ENCODE data around the gene SRPK2. TPM values are rescaled to one million over a fixed set of nuclear protein-coding genes. Genes with fewer than 3 reads are reported as not detected.
"Not testable (repeated sequence)": the region's sequence is repeated elsewhere in the genome, so short reads cannot be mapped to it uniquely, and the experiment has no call there.

The SRPK2 gene
- total RNA-seq, 4 donors from 2014 or later: 61.7 to 89.1 (median 78.4) TPM

DNA sequence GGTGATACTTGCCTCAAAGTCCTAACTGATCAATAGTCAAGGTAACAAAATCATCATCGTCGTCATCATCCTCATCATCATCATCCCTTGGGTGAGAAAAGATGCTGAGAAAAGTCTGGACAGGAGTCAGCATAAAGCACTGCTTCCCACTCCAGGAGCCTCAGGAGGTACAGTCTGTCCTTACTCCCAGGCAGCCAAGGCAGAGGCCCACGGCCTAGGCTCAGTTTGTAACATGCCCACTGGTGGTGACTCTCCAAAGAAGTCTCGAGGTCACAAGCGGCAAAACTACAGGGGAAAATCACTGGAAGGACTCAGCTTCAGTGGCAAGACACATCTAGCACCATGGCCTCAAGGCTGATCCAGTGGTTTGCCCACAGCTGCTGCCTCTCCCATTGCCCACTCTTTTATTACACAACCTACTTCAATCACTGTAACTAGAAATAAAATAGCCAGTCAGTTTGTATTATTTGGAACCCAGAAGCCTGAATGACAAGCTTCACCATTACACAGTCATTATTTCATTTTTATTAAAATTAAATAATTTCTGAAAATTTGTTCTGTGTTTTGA is 150.4 kb downstream of the SRPK2 start:
- no peak overlapping the region for H3K27ac ChIP-seq
- no peak overlapping the region for H3K4me3 ChIP-seq
- H3K4me1 ChIP-seq: peaks cover 27% of the 10 kb centered on the region
- no peak for DNase-seq (ENCODE audit: low spot score in 2 of 2)
- no peaks in the 10 kb centered on the region for H3K9me3 ChIP-seq
- no peaks in the 10 kb centered on the region for H3K36me3 ChIP-seq
- TF ChIP-seq EP300 (IDR thresholded peaks at IDR 0.05) (no peak), POLR2AphosphoS5 (IDR thresholded peaks at IDR 0.05) (no peak), POLR2A (IDR thresholded peaks at IDR 0.05) (no peak)
- TF ChIP-seq, protein P1, sequence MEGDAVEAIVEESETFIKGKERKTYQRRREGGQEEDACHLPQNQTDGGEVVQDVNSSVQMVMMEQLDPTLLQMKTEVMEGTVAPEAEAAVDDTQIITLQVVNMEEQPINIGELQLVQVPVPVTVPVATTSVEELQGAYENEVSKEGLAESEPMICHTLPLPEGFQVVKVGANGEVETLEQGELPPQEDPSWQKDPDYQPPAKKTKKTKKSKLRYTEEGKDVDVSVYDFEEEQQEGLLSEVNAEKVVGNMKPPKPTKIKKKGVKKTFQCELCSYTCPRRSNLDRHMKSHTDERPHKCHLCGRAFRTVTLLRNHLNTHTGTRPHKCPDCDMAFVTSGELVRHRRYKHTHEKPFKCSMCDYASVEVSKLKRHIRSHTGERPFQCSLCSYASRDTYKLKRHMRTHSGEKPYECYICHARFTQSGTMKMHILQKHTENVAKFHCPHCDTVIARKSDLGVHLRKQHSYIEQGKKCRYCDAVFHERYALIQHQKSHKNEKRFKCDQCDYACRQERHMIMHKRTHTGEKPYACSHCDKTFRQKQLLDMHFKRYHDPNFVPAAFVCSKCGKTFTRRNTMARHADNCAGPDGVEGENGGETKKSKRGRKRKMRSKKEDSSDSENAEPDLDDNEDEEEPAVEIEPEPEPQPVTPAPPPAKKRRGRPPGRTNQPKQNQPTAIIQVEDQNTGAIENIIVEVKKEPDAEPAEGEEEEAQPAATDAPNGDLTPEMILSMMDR (IDR thresholded peaks at IDR 0.05): no peak
- no peaks in the 10 kb centered on the region for H3K27me3 ChIP-seq
- 86% methylated on average over 5 of the region's 5 CpGs for WGBS

DNA sequence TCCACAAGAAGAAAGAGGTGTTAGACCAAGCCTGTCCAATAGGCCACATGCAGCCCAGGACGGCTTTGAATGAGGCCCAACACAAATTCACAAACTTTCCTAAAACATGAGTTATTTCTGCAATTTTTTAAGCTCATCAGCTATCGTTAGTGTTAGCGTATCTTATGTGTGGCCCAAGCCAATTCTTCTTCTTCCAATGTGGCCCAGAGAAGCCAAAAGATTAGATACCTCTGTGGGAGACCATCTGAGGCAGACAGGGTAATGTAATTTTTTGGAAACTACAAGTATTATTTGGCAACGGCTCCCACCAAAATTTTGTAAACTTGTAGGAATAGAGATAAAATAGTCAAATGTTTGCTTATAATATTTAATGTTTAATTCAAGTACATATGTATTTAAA is 153.8 kb downstream of the SRPK2 start:
- Histone ChIP-seq H3K4me3 (no peak overlapping the region), H3K27me3 (no peaks in the 10 kb centered on the region), H3K27ac (no peak overlapping the region), H3K4me1 (peaks cover 27% of the 10 kb centered on the region), H3K36me3 (no peaks in the 10 kb centered on the region), H3K9me3 (no peaks in the 10 kb centered on the region)
- WGBS: 94% methylated on average over 4 of the region's 4 CpGs
- DNase-seq (ENCODE audit: low spot score in 2 of 2): no peak
- TF ChIP-seq POLR2A (IDR thresholded peaks at IDR 0.05): no peak
- no peak for TF ChIP-seq EP300 (IDR thresholded peaks at IDR 0.05)
- TF ChIP-seq, protein P1 (IDR thresholded peaks at IDR 0.05): no peak
- TF ChIP-seq POLR2AphosphoS5 (IDR thresholded peaks at IDR 0.05): no peak

- H3K4me1 ChIP-seq: peaks cover 16% of the 10 kb centered on the region
- DNase-seq (ENCODE audit: low spot score in 2 of 2); H3K27ac ChIP-seq; H3K9me3 ChIP-seq; H3K36me3 ChIP-seq; H3K4me3 ChIP-seq; H3K27me3 ChIP-seq: not testable (repeated sequence)
- 87% methylated on average over 6 of the region's 6 CpGs for WGBS
These were observed 155.9 kb downstream of the SRPK2 start for GRCh38 chr7:105232829-105233291.

GRCh38 chr7:105230486-105230885 is 158.2 kb downstream of the SRPK2 start:
- no peaks in the 10 kb centered on the region for H3K27me3 ChIP-seq
- H3K9me3 ChIP-seq: no peaks in the 10 kb centered on the region
- TF ChIP-seq EP300 (IDR thresholded peaks at IDR 0.05): no peak
- TF ChIP-seq POLR2AphosphoS5 (IDR thresholded peaks at IDR 0.05): no peak
- no peak for TF ChIP-seq POLR2A (IDR thresholded peaks at IDR 0.05)
- no peak for DNase-seq (ENCODE audit: low spot score in 2 of 2)
- peak overlapping the region; percentile 73 for H3K27ac ChIP-seq
- no peak overlapping the region for H3K4me3 ChIP-seq
- no peaks in the 10 kb centered on the region for H3K4me1 ChIP-seq
- peaks cover 2% of the 10 kb centered on the region for H3K36me3 ChIP-seq
- 49% methylated on average over 3 of the region's 3 CpGs for WGBS

- DNase-seq (ENCODE audit: low spot score in 2 of 2): no peak
- Histone ChIP-seq H3K36me3 (peaks cover 2% of the 10 kb centered on the region), H3K4me1 (peaks cover 5% of the 10 kb centered on the region), H3K27me3 (no peaks in the 10 kb centered on the region), H3K4me3 (no peak overlapping the region), H3K27ac (peak overlapping the region; percentile 73), H3K9me3 (no peaks in the 10 kb centered on the region)
- TF ChIP-seq POLR2A (IDR thresholded peaks at IDR 0.05): no peak
- no peak for TF ChIP-seq EP300 (IDR thresholded peaks at IDR 0.05)
- no peak for TF ChIP-seq POLR2AphosphoS5 (IDR thresholded peaks at IDR 0.05)
- TF ChIP-seq, protein P1 (IDR thresholded peaks at IDR 0.05): no peak
- WGBS: 62% methylated on average over 5 of the region's 5 CpGs
These were observed 159.1 kb downstream of the SRPK2 start for GRCh38 chr7:105229641-105230040.

DNA sequence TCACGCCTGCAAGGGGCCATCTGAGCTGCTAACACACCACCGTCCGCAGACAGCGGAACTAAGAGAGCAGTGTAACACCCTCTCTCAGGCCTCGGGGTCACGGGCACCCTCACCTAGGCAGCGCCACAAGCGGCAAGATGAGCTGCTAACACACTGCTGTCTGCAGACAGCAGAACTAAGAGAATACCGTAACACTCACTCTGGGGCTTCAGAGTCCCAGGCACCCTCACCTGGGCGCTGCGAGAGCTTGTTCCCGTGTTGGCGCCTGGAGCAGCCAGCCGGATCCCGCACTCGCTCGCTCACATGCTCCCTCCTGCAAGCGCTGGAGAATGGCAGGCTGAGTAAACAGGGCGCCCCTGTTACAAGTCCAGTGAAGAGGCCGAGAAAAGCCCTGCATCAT is 160.2 kb downstream of the SRPK2 start:
- TF ChIP-seq POLR2A (IDR thresholded peaks at IDR 0.05) (no peak), POLR2AphosphoS5 (IDR thresholded peaks at IDR 0.05) (no peak), EP300 (IDR thresholded peaks at IDR 0.05) (no peak)
- TF ChIP-seq, protein P1 (IDR thresholded peaks at IDR 0.05): no peak
- no peaks in the 10 kb centered on the region for H3K9me3 ChIP-seq
- peaks cover 2% of the 10 kb centered on the region for H3K36me3 ChIP-seq
- H3K4me3 ChIP-seq: no peak overlapping the region
- no peaks in the 10 kb centered on the region for H3K27me3 ChIP-seq
- DNase-seq (ENCODE audit: low spot score in 2 of 2): no peak
- H3K4me1 ChIP-seq: peaks cover 6% of the 10 kb centered on the region
- H3K27ac ChIP-seq: peak overlapping the region; percentile 73
- WGBS: 85% methylated on average over 20 of the region's 20 CpGs

Measured in suprapubic skin (tissue), 4 donors.